GM18951 (cell line): ENCODE measurements around the gene WDR5.

Experiments used
- POLR2A ChIP-seq: IDR thresholded peaks from 4 replicates; pipeline ENCODE4 v1.6.1; 2011; ENCODE audit warnings: mild to moderate bottlenecking; ENCODE audit not compliant: insufficient read length, insufficient read depth; ENCODE audit errors: extremely low read depth
- in situ Hi-C: fragments of 300-500 bp; cut with MboI; formaldehyde crosslinking; loops from one replicate; pipeline ENCODE4 v1.12.0; 2022; ENCODE audit warnings: low sequenced_read_pairs, mixed read lengths, inconsistent platforms; ENCODE audit not compliant: unreplicated experiment

The WDR5 gene

GRCh38 chr9:134198791-134199190 lies 62.9 kb downstream of the WDR5 start:
- in situ Hi-C loops, result no loop called here
- TF ChIP-seq POLR2A, result no peak

- no peak for TF ChIP-seq POLR2A
- in situ Hi-C loops, result no loop called here
Observed at GRCh38 chr9:134200730-134201129, 64.8 kb downstream of the WDR5 start.

- in situ Hi-C loops, result no loop called here
- TF ChIP-seq POLR2A, result no peak
Observed at GRCh38 chr9:134203224-134203623, 67.3 kb downstream of the WDR5 start.

- in situ Hi-C loops, result no loop called here
- TF ChIP-seq POLR2A, result no peak
Observed at GRCh38 chr9:134204041-134204440, 68.2 kb downstream of the WDR5 start.

- in situ Hi-C loops, result no loop called here
- no peak for TF ChIP-seq POLR2A
Observed at GRCh38 chr9:134204991-134205578, 69.2 kb downstream of the WDR5 start.

GRCh38 chr9:134205672-134206310 lies 69.9 kb downstream of the WDR5 start:
- TF ChIP-seq POLR2A, result no peak
- in situ Hi-C loops, result no loop called here

- no peak for TF ChIP-seq POLR2A
- in situ Hi-C loops, result no loop called here
Observed at GRCh38 chr9:134206311-134207300, 70.7 kb downstream of the WDR5 start.

GRCh38 chr9:134208310-134208841 lies 72.5 kb downstream of the WDR5 start:
- no peak for TF ChIP-seq POLR2A
- in situ Hi-C loops, result no loop called here

GRCh38 chr9:134208981-134209725 lies 73.3 kb downstream of the WDR5 start:
- in situ Hi-C loops, result no loop called here
- TF ChIP-seq POLR2A, result no peak
